ENCODE data around the gene RETREG2. TPM values are rescaled to one million over a fixed set of nuclear protein-coding genes. Genes with fewer than 3 reads are reported as not detected.
"Not testable (repeated sequence)": the region's sequence is repeated elsewhere in the genome, so short reads cannot be mapped to it uniquely, and the experiment has no call there.

The RETREG2 gene
- total RNA-seq, 4 donors from 2014 or later = 37.8 to 226 (median 102) TPM

- WGBS, 2 donors (ENCODE audit: low coverage in 1 of 2) = 100% methylated on average over 1 of the region's 1 CpG; no CpG with 5 or more reads in 1 of the 2 donors
- no peaks in the 10 kb centered on the region for H3K36me3 ChIP-seq
- peaks cover 10% of the 10 kb centered on the region for H3K27me3 ChIP-seq
- in situ Hi-C loops (cut with MboI; ENCODE audit: low pct_ligation_motif_present in 1 of 4, low pct_unique_long_range_greater_than_20kb in 1 of 4, low sequenced_read_pairs in 3 of 4) = no loop called here
- H3K4me1 ChIP-seq = no peaks in the 10 kb centered on the region
- H3K4me3 ChIP-seq = no peak overlapping the region
- TF ChIP-seq POLR2AphosphoS5 (IDR thresholded peaks at IDR 0.05) = no peak
- TF ChIP-seq POLR2A (IDR thresholded peaks at IDR 0.05) = no peak
- no peak for TF ChIP-seq CTCF (IDR thresholded peaks at IDR 0.05)
- no peak for TF ChIP-seq EP300 (IDR thresholded peaks at IDR 0.05; ENCODE audit: low read depth)
- intact Hi-C loops (cut with DNase I; ENCODE audit: low total_unique reads) = no loop called here
- H3K9me3 ChIP-seq = no peaks in the 10 kb centered on the region
- H3K27ac ChIP-seq = no peak overlapping the region
- no peak for DNase-seq
These were observed 19.3 kb downstream of the RETREG2 start for GRCh38 chr2:219197388-219197787.

- no peaks in the 10 kb centered on the region for H3K4me1 ChIP-seq
- H3K27ac ChIP-seq = no peak overlapping the region
- H3K27me3 ChIP-seq = peaks cover 10% of the 10 kb centered on the region
- no peaks in the 10 kb centered on the region for H3K36me3 ChIP-seq
- no peak for TF ChIP-seq EP300 (IDR thresholded peaks at IDR 0.05; ENCODE audit: low read depth)
- TF ChIP-seq CTCF (IDR thresholded peaks at IDR 0.05) = no peak
- TF ChIP-seq POLR2AphosphoS5 (IDR thresholded peaks at IDR 0.05) = no peak
- no peak for TF ChIP-seq POLR2A (IDR thresholded peaks at IDR 0.05)
- intact Hi-C loops (cut with DNase I; ENCODE audit: low total_unique reads) (no loop called here), in situ Hi-C loops (cut with MboI; ENCODE audit: low pct_ligation_motif_present in 1 of 4, low pct_unique_long_range_greater_than_20kb in 1 of 4, low sequenced_read_pairs in 3 of 4) (no loop called here)
- WGBS, 2 donors (ENCODE audit: low coverage in 1 of 2) = 79% methylated on average over 5 of the region's 5 CpGs; no CpG with 5 or more reads in 1 of the 2 donors
- no peak overlapping the region for H3K4me3 ChIP-seq
- H3K9me3 ChIP-seq = no peaks in the 10 kb centered on the region
- no peak for DNase-seq
These were observed 20.9 kb downstream of the RETREG2 start for GRCh38 chr2:219198974-219199373.

DNA sequence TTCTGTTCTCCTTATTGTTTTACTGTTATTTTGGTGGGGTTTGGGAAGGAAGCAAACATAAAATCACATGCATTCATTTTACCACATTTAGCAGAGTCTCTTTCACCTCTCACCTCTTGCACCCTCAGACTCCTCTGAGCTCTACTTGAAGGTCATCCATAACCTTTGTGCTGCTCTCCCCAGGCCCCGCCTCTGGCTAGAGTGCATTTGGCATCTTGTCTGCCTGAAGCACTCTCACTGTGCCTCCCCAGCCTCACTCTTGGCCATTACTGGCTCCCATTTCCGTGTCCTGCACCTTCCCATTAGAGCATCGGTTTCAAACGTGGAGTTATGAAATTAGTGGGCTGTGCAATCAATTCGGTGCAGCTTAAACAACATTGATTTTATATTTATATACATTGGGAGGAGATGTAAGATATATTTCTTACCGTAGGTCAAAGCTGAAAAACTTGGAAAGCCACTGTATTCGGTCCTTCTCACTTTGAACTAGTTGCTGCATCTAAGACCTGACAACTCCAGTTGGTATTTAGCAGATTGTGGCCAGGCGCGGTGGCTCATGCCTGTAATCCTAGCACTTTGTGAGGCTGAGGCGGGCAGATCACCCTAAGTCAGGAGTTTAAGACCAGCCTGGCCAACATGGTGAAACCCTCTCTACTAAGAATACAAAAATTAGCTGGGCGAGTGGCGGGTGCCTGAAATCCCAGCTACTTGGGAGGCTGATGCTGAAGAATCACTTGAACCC lies 21.6 kb downstream of the RETREG2 start:
- Histone ChIP-seq H3K27me3 (peaks cover 10% of the 10 kb centered on the region), H3K9me3 (no peaks in the 10 kb centered on the region), H3K36me3 (no peaks in the 10 kb centered on the region), H3K4me3 (no peak overlapping the region), H3K4me1 (no peaks in the 10 kb centered on the region), H3K27ac (no peak overlapping the region)
- in situ Hi-C loops (cut with MboI; ENCODE audit: low pct_ligation_motif_present in 1 of 4, low pct_unique_long_range_greater_than_20kb in 1 of 4, low sequenced_read_pairs in 3 of 4) = no loop called here
- no peak for TF ChIP-seq CTCF (IDR thresholded peaks at IDR 0.05)
- no peak for TF ChIP-seq EP300 (IDR thresholded peaks at IDR 0.05; ENCODE audit: low read depth)
- no peak for TF ChIP-seq POLR2AphosphoS5 (IDR thresholded peaks at IDR 0.05)
- no peak for TF ChIP-seq POLR2A (IDR thresholded peaks at IDR 0.05)
- WGBS, 2 donors (ENCODE audit: low coverage in 1 of 2) = 80 to 87% methylated on average over 8 to 12 of the region's 12 CpGs
- intact Hi-C loops (cut with DNase I; ENCODE audit: low total_unique reads) = no loop called here
- no peak for DNase-seq

DNA sequence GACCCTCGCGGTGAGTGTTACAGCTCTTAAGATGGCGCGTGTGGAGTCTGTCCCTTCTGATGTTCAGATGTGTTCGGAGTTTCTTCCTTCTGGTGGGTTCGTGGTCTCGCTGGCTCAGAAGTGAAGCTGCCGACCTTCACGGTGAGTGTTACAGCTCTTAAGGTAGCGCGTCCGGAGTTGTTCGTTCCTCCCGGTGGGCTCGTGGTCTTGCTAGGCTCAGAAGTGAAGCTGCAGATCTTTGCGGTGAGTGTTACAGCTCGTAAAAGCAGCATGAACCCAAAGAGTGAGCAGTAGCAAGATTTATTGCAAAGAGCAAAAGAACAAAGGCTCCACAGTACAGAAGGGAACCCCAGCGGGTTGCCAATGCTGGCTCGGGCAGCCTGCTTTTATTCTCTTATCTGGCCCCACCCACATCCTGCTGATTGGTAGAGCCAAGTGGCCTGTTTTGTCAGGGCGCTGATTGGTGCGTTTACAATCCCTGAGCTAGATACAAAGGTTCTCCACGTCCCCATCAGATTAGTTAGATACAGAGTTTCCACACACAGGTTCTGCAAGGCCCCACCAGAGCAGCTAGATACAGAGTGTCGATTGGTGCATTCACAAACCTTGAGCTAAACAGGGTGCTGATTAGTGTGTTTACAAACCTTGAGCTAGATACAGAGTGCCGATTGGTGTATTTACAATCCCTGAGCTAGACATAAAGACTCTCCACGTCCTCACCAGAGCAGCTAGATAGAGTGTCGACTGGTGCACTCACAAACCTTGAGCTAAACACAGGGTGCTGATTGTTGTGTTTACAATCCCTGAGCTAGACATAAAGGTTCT lies 22.6 kb downstream of the RETREG2 start:
- 69 to 70% methylated on average over 2 to 26 of the region's 26 CpGs for whole genome bisulfite sequencing, 2 donors (ENCODE audit: low coverage in 1 of 2)
- H3K27ac ChIP-seq; H3K36me3 ChIP-seq; H3K27me3 ChIP-seq; in situ Hi-C loops (cut with MboI; ENCODE audit: low pct_ligation_motif_present in 1 of 4, low pct_unique_long_range_greater_than_20kb in 1 of 4, low sequenced_read_pairs in 3 of 4); H3K9me3 ChIP-seq; H3K4me3 ChIP-seq; DNase-seq; intact Hi-C loops (cut with DNase I; ENCODE audit: low total_unique reads); H3K4me1 ChIP-seq: not testable (repeated sequence)

- in situ Hi-C loops (cut with MboI; ENCODE audit: low pct_ligation_motif_present in 1 of 4, low pct_unique_long_range_greater_than_20kb in 1 of 4, low sequenced_read_pairs in 3 of 4); DNase-seq; intact Hi-C loops (cut with DNase I; ENCODE audit: low total_unique reads); H3K27ac ChIP-seq; H3K9me3 ChIP-seq; H3K4me1 ChIP-seq; H3K27me3 ChIP-seq; H3K36me3 ChIP-seq; H3K4me3 ChIP-seq: not testable (repeated sequence)
- WGBS, 2 donors (ENCODE audit: low coverage in 1 of 2) = 89% methylated on average over 21 of the region's 21 CpGs; no CpG with 5 or more reads in 1 of the 2 donors
These were observed 23.3 kb downstream of the RETREG2 start for GRCh38 chr2:219201331-219201730.

Data from transverse colon (tissue), 4 donors.